ENCODE results near the gene ACTR10. TPM values are rescaled to one million over a fixed set of nuclear protein-coding genes. Genes with fewer than 3 reads are reported as not detected.

ACTR10 gene
- total RNA-seq, 1 donor from 2014 or later = 61.7 TPM

- Histone ChIP-seq H3K9me3 (no peaks in the 10 kb centered on the region), H3K27ac (no peak overlapping the region), H3K4me3 (no peak overlapping the region), H3K36me3 (peaks cover 77% of the 10 kb centered on the region), H3K4me1 (peaks cover 38% of the 10 kb centered on the region), H3K27me3 (no peaks in the 10 kb centered on the region)
- ATAC-seq (no peak), DNase-seq (no peak)
- intact Hi-C loops (cut with DNase I) = no loop called here
- TF ChIP-seq CTCF (IDR thresholded peaks at IDR 0.05) = no peak
These were observed 85.2 kb downstream of the ACTR10 start for GRCh38 chr14:58285132-58285531.

Other genes starting within 250 kb of the ACTR10 start
- gene ARMH4, start 47.9 kb upstream of the ACTR10 start, total RNA-seq = 2.3 TPM
- 146 TPM for gene PSMA3, start 44.7 kb downstream of the ACTR10 start, total RNA-seq
- gene ARID4A, start 98.4 kb downstream of the ACTR10 start, total RNA-seq = 37.0 TPM
- gene TOMM20L, start 195.8 kb downstream of the ACTR10 start, total RNA-seq = not detected
- gene TIMM9, start 227.4 kb downstream of the ACTR10 start, total RNA-seq = 24.9 TPM
- gene KIAA0586, start 227.6 kb downstream of the ACTR10 start, total RNA-seq = 16.3 TPM